ENCODE results near the gene NDUFC2. TPM values are rescaled to one million over a fixed set of nuclear protein-coding genes. Genes with fewer than 3 reads are reported as not detected.

The NDUFC2 gene
- total and polyA plus RNA-seq, 2 of the 13 experiments (the other 11 are each of a cell fraction or from before 2014, with no cell fraction given), result 256 to 363 TPM

GRCh38 chr11:78057462-78058055, 22.1 kb downstream of the NDUFC2 start (continued):
- TF ChIP-seq ZNF687 (CRISPR knock-in tag; IDR thresholded peaks at IDR 0.05), result peak; percentile 25; the same call in 1 of the 2 replicates
- TF ChIP-seq ATF2 (CRISPR knock-in tag; IDR thresholded peaks at IDR 0.05), result no peak
- peak; percentile 34; the same call in 1 of the 2 replicates for TF ChIP-seq PAXIP1 (CRISPR knock-in tag; conservative IDR thresholded peaks at IDR 0.05)
- TF ChIP-seq HNF4A (CRISPR knock-in tag; IDR thresholded peaks at IDR 0.05), result peak; percentile 40
